GM19023 (cell line): ENCODE data around the gene ZNF846.
"Not testable (repeated sequence)": the region's sequence is repeated elsewhere in the genome, so short reads cannot be mapped to it uniquely, and the experiment has no call there.

ENCODE experiments used
- ATAC-seq: cut with Tn5 transposase; IDR thresholded peaks from one replicate; pipeline ENCODE4 v1.9.1; 2021; ENCODE audit warnings: mild to moderate bottlenecking, moderate library complexity; ENCODE audit not compliant: unreplicated experiment

The ZNF846 gene

DNA sequence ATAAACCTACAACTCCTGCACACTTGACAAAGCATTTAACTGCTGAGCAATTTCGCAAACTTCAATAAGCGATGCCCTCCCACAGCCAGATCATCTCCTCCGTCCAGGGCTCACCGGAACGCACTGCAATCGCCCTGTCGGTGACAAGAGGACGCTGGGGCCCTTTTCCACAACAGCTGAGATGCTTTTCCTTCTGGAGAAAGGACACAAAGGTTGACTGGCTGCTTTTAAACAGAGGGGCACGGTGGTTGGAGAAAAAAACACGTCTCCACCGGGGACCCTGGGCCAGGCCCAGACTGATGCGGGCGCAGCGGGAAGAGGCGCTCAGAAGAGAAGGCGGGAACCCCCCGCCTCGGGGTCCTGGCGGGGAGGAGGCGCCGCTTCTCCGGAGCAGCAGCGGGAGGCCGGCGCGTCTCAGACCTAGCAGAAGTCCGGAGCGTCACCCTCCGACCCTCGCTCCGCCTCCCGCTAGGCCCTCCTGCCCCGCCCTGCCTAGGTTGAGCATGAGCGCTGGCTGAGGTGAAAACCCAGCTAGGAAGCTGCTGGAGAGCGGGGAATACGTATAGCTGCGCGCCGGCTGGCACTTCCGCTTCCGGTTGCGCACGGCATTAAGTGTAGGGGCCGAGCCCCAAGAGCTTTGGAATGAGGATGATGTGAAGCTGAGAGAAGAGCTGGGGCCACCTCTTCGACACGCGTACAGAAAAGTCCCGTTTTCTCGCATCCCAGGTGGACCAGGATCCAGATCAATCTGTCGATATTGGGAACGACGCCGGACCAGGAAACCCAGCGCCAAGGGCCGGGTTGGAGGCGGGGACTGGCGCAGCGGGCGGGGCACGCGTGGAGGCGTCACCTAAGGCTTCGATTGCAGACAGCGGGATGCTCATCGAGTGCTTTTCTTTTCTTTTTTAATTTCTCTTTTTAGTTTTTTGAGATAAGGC is at the start of gene ZNF846:
Gene ZNF846, minus strand, starts transcription at position 564 of the 938 bp plus-strand sequence. CDS start 3,788 bp downstream, outside the sequence.
- ATAC-seq, result peak; percentile 96

DNA sequence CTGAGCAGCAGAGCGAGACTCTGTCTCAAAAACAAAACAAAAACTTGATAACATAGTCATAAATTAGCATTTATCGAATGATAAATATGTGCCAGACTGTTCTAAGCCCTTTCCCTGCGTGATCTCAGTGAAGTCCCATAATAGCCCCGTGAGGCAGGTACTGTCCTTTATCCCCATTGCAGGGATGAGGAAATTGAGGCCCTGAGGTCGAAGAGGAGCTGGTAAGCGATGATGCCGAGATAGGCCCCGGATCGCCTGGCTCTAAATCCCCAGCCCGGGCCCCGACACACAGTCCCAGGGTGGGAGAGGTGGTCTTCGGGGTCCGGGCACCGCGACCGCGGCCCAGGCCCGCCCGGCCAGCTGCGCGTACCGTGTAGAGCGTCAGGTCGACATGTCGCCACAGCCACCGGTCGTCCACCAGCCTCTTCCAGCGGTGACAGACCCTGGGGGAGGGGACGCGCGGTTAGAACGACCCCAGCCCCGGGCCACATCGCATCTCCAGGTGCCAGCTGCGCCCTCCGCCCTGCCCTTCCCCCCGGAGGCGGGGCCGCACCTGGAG is 49.7 kb upstream of the ZNF846 start:
- ATAC-seq, result no peak

DNA sequence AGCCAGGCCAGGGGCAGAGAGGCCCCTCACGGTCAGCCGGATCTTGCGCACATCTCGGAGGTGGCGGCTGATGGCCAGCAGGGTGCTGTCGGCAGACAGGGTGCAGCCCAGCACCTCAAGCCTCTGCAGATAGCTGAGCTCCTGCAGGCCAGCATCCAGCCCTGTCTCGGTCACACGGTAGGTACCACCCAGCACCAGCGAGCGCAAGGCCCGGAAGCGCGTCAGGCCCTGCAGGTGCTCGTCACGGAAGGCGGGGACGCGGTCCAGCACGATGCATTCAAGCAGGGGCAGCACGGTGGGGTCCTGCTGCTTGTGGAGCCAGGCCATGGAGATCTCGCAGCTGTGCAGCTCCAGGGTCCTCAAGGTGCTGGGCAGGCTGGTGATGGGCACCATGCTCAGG is 42.6 kb upstream of the ZNF846 start:
- ATAC-seq, result no peak

DNA sequence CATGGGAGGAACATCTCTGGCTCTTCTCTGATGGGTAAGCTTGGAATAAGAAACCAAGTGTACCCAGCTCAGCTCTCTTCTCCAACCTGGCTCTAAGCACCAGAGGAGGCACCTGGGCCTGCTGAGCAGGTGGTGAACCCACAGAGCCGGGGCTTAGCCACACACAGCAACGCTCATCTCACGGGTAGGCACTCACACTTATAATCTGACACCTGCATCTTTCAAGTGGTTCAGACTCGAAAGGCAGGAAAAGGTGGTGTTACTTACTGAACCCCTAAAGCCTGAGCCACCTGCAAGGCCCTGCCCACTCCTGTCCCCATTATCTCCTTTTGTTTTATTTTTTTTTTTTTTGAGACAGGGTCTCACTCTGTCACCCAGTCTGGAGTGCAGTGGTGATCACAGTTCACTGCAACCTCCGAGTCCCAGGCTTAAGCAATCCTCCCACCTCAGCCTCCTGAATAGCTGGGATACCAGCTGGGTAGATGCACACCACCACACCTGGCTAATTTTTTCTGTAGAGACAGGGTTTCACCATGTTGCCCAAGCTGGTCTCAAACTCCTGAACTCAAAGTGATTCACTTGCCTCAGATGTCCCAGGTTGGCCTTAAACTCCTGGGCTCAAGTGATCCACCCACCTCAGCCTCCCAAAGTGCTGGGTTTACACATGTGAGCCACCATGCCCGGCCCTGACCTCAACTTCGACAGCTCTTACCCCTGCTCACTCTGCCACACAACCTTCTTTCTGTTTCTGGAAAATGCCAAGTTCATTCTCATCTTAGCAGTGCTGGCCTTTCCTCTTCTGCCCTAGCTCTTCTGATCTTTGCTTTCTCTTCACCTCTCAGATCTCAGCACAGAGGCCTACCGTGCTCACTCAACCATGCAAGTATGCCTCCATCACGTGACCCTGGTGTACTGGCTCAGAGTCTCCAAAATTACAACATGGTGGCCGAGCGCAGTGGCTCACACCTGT is 40.6 kb upstream of the ZNF846 start:
- ATAC-seq, result no peak

DNA sequence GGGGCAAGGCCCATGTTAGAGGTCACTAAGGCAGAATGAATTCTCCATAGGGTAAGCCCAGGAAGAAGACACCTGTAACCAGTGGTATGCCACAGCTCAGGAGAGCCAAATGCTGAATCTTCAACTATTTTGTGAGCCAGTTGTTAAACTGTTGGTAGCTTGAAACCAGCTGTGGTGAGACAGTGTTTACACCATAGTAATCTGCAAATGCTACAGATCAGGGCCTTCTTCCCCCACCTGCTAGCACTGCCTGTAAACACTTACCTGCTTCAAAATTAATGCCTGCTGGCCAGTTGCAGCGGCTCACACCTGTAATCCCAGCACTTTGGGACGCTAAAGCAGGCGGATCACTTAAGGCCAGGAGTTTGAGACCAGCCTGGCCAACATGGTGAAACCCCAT is 38.3 kb upstream of the ZNF846 start:
- no peak for ATAC-seq

DNA sequence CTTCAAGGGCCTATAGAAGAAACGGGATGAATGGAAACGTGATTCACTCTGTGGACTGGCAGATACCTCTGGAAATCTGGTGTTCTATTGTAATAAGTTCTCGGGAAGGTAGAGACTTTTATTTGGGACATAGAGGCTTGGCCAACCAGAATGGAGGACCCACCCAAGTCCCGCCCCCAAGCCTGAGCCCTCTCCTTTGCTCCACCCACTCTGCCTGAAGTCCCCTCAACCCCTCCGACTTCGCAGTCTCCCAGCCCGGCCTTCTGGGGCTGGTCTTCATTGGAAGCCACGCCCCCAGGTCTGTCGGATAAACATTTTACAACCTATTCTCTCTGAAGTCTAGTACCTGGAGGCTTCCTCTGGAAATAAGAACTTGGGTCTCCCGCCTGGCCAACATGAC is 33.4 kb upstream of the ZNF846 start:
- ATAC-seq, result no peak

DNA sequence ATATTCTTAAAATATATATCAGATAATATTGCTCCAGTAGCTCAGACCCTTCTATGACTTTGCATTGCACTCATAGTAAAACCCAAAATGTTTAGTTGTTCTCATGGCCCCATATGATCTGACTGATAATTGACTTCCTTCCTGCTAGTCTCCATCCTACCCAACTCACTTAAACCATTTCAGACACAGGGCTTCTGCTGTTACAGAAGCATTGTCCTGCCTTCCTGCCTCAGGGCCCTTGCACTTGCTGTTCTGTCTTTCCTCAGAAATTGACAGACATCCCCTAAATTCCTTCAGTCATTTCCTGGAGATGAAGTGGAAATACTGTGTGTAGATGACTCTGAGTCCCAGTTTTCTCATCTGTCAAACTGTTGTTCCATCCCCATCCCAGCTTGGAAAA is 30.6 kb upstream of the ZNF846 start:
- ATAC-seq, result no peak

DNA sequence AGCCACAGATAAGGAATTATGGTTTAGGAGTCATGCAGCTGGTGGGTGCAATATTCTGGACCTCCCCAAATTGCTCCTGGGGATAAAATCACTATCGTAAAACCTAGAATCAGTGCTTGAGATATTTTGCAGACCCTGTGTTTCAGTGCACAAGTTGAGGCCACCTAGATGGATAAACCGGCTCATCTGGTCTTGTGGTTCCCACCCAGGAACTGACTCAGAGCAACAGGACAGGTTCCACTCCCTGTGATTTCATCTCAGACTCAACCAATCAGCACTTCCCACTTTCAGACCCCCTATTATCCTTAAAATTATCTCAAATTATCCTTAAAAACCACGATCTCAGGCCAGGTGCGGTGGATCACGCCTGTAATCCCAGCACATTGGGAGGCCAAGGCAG is 29.3 kb upstream of the ZNF846 start:
- no peak for ATAC-seq

DNA sequence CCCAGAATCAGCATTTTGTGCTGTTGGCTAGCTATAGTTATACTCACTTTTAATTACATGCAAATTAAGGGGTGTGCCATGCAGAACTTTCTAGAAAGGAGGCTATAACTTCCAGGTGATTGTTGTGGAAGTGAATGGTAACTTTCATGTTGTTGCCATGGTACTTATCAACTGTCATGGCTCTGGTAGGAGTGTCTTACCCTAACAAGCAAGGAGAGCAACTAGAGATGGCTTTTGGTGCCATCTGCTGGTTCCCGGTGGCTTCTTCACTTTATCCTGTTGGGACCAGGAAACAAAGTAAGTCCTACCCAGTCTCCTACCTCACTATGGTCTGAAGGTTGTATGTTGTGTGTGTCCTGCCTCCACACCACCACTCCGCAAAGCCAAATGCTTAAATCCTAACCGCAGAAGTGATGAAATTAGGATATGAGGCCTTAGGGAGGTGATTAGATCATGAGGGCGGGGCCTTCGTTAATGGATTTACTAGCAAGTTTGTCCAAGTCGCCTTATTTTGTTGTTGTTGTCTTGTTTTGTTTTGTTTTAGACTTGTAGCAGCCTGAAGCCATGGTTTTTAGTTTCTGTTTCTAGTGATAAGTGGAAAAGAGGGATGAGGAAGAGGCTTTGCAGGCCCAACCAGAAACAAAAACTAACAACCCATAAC is 27.7 kb upstream of the ZNF846 start:
- no peak for ATAC-seq

DNA sequence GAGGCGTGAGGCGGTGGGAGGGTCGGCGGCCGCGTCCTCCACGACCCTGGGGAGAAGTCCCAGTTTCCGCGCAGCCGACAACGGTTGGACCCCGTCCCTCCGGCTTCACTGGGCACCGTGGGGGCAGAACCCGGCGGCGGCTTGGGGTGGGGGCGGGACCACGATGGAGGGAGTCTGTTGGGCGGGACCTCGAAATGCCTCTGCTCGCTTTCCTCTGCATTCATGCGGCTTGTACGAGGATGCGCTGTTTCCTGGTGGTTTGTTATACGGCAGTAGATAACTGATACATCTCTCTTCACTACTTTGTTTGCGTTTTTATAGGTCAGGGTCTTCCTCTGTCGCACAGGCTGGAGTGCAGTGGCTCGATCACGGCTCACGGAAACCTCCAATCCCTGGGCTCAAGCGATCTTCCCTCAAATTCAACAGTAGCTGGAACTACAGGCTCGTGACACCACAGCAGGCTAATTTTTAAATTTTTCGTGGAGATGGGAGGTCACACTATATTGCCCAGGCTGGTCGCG is 24.6 kb upstream of the ZNF846 start:
- no peak for ATAC-seq

DNA sequence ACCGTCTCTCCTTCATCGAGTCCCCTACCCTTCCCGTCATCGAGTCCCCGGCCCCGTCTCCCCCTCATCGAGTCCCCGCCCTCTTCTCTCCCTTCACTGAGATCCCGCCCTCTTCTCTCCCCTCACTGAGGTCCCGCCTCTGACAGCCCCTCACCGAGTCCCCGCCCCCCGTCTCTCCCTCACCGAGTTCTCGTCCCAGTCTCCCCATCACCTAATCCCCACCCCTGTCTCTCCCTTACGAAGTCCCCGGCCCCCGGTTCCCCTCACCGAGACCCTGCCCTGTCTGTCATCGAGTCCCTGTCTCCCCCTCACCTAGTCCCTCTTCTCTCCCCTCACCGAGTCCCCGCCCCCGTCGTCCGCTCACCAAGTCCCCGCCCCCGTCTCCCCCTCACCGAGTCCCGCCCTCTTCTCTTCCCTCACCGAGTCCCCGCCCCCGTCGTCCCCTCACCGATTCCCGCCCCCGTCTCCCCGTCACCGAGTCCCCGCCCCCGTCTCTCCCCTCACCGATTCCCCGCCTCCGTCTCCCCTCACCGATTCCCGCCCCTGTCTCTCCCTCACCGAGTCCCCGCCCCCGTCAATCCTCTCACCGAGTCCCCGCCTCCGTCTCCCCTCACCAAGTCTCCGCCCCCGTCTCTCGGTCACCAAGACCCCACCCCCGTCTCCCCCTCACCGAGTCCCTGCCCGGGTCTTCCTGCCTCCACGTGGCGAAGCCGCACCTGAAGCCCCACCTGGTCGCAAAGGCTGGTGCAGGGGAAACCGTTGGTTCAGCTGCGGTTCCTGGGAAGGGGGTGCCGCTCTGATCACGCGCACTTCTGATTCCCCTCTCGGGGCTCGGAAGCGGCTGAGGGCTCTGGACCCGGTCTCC is 23.9 kb upstream of the ZNF846 start:
- peak; percentile 48 for ATAC-seq

DNA sequence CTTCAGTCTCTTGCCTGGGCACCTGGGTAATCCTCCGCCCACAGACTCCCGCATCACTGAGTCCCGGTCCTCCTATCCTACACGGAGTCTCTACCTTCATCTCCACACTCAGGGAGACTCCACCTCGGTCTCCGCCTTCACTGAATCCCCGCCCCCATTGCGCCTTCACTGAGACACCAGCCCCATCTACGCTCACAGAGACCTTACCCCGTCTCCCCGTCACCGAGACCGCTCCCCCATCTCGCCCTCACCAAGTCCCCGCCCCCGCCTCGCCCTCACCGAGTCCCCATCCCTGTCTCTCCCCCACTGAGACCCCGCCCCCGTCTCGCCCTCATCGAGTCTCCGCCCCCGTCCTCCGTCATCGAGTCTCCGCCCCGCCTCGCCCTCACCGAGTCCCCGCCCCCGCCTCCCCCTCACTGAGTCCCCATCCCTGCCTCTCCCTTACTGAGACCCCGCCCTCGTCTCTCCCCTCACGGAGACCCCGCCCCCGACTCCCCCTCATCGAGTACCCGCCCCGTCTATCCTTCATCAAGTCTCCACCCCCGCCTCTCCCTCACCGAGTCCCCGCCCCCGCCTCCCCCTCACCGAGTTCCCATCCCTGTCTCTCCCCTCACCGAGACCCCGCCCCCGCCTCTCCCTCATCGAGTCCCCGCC is 23.1 kb upstream of the ZNF846 start:
- ATAC-seq, result peak; percentile 42

DNA sequence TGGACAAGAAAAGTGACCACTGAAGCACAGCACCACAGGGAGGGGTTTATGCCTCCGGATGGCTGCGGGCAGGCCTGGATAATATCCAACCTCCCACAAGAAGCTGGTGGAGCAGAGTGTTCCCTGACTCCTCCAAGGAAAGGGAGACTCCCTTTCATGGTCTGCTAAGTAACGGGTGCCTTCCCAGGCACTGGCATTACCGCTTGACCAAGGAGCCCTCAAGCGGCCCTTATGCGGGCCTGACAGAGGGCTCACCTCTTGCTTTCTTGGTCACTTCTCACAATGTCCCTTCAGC is 22.5 kb upstream of the ZNF846 start:
- ATAC-seq, result not testable (repeated sequence)

DNA sequence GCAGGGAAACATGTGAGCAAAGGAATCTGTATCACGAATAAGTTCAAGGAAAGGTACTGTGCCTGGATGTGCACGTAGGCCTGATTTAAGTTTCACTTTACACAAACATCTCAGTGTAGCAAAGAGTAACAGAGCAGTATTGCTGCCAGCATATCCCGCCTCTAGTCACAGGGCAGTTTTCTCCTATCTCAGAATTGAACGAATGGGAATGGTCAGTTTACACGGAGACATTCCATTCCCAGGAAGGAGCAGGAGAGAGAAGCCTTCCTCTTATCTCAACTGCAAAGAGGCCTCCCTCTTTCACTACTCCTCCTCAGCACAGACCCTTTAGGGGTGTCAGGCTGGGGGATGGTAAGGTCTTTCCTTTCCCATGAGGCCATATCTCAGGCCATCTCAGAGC is 21.0 kb upstream of the ZNF846 start:
- ATAC-seq, result not testable (repeated sequence)

DNA sequence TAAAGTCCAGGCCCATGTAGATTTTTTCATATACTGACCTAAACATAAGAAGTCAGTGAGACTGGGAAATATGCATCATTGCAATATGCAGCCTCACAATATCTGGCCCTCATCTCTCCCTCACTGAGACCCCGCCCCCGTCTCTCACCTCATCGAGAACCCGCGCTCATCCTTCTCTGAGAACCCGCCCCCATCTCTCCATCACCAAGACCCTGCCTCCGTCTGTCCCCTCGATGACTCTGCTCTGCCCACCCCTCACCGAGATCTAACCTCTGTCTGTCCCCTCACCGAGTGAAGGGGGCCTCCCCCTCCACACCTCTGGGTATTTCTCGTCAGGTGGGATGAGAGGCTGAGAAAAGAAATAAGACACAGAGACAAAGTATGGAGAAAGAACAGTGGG is 20.5 kb upstream of the ZNF846 start:
- ATAC-seq, result no peak

DNA sequence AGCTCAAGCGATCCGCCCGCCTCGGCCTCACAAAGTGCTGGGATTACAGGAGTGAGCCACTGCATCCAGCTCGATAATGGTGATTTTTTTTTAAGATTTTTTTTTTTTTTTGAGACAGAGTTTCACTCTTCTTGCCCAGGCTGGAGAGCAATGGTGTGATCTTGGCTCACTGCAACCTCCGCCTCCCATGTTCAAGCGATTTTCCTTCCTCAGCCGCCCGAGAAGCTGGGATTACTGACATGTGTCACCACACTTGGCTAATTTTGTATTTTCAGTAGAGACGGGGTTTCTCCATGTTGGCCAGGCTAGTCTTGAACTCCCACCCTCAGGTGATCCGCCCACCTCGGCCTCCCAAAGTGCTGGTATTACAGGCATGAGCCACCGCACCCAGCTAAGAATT is 20.1 kb upstream of the ZNF846 start:
- not testable (repeated sequence) for ATAC-seq

DNA sequence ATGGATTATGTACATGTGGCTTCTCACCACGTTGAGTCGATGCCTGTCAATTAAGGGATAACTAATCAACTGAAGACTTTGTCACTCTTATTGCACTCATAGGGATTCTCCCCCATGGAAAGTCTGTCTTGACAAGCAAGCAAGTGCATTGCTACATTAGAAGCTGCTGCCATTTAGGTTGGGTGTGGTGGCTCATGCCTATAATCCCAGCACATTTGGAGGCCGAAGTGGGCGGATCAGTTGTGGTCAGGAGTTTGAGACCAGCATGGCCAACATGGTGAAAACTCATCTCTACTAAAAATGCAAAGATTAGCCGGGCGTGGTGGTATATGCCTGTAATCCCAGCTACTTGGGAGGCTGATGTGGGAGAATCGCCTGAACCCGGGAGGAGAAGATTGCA is 18.3 kb upstream of the ZNF846 start:
- ATAC-seq, result no peak

DNA sequence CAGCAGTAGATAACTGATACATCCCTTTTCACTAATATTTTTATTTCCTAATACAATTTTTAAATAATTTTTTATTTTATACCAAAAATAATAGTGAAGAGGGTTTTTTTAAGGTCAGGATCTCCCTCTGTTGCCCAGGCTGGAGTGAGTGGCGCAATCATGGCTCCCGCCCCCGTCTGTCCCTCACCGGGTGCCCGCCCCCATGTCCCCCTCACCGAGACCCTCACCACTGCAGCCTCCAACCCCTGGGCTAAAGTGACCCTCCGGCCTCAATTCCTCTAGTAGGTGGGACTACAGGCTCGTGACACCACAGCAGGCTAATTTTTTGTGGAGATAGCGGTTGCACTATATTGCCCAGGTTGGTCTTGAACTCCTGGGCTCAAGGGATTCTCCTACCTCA is 17.8 kb upstream of the ZNF846 start:
- ATAC-seq, result no peak
